ENCODE results near the gene RYR1.

RYR1 gene

DNA sequence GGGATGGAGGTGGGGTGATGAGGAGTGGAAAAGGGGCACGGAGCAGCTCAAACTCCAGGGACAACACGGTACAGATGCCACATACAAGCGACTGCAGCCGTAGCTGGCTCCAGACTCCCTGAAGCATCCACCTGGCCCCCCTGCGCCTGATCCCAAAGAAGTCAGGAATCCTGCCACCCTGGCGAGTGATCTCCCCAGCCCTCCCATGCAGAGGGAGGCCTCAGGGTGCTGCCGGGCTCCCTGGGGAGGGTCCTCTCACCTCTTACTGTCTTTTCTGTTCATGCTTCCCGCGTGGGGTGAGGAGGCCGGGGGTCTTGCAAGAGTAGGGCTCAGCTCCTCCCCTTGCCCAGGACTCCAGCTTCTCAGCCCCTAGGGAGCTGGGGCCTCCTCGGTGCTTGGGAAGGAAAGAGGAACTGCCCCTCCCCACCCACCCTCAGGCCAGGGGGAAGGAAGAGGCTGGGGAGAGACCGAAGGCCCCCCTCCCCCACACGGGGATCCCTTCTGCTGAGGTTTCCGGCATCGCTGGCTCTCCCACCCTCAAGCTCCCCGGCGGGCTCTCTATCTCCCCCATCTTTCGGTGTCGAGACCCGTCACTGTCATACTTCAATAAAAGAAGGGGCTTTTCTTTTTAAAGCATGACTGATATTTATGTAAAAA lies 7.6 kb upstream of the RYR1 start, which contains the start of gene RASGRP4:
Gene RASGRP4, minus strand, starts transcription at position 410 of the 657 bp plus-strand sequence. Its CDS starts 128 bp downstream, at position 282.
- peak in 2 of 3 donors; percentile 29 to 41 for DNase-seq (ENCODE audit: low read depth in 3 of 3)

DNA sequence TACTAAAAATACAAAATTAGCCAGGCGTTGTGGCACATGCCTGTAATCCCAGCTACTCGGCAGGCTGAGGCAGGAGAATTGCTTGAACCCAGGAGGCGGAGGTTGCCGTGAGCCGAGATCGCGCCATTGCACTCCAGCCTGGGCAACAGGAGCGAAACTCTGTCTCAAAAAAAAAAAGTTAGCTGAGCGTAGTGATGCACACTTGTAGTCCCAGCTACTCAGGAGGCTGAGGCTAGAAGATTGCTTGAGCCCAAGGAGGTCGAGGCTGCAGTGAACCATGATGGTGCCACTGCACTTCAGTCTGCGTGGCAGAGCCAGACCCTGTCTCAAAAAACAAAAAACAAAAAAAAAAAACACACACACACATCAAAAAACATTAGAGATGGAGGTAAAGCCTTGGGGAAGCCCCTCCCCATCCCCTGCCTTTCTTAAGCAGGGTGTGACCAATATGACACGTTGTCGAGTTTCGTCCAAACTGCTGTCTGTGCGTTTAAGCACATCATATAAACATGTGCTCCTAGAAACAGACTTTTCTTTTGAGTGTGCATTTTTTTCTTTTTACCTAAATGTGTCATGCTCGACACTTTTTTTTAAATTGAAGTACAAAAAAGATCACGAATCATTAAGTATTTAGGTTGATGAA lies 6.3 kb upstream of the RYR1 start:
- peak in 2 of 3 donors; percentile 45 to 57 for DNase-seq (ENCODE audit: low read depth in 3 of 3)

DNA sequence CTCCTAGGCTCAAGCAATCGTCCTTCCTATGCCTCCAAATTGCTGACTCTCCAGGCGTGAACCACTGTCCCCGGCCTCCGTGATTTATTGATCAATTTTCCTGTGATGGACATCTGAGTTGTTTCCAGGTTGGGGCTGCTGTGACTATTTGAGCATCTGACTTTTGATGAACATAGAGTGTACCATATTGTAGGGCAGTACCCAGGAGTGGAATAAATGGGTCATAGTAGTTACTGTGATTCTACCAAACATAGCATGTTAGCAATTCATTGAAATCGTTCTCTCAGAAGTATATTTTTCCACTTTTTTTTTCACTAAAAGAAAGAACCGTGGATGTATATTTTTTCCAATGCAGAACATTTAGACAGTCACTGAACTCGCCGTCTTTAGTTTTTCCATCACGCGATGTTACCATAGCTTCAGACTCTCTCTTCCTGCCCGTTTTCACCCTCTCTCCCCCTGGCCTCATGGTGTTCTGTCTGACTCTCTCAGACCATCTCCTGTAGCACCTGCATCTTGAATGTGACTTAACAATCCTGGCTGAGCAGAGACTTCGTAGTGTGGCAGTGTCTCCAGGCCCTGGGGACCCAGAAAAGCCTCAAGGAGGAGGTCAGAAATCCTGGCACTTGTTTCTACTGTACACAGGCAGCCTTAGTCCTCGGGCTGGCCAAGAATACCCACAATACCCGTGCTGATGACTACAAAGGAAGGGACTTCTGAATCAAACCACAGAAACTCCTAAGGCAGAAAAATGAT lies 4.3 kb upstream of the RYR1 start:
- peak in 2 of 3 donors; percentile 36 to 44 for DNase-seq (ENCODE audit: low read depth in 3 of 3)

DNA sequence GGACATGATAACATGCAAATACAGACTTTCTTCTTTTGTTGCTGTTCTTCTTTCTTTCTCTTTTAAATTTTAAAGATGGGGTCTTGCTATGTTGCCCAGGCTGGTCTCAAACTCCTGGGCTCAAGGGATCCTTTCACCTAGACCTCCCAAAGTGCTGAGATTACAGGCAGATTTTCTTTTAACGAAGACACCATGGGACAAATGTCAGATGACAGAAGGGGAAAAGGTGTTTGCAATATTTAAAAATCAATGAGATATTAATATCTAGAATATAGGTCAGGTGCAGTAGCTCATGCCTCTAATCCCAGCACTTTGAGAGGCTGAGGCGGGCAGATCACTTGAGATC lies 3.7 kb upstream of the RYR1 start:
- DNase-seq (ENCODE audit: low read depth in 3 of 3): no peak

DNA sequence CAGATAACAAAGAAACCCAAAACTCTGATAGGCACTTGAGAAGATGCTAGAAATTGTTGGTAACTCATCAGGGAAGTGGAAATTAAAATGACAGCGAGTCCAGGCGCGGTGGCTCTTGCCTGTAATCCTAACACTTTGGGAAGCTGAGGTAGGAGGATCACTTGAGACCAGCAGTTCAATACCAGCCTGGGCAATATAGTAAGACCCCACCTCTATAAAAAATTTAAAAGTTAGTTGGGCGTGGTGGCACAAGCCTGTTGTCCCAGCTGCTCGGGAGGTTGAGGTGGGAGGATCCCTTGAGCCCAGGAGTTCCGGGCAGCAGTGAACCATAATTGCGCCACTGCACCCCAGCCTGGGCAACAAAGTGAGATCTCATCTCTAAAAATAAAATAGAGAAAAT lies 2.6 kb upstream of the RYR1 start:
- no peak for DNase-seq (ENCODE audit: low read depth in 3 of 3)

DNA sequence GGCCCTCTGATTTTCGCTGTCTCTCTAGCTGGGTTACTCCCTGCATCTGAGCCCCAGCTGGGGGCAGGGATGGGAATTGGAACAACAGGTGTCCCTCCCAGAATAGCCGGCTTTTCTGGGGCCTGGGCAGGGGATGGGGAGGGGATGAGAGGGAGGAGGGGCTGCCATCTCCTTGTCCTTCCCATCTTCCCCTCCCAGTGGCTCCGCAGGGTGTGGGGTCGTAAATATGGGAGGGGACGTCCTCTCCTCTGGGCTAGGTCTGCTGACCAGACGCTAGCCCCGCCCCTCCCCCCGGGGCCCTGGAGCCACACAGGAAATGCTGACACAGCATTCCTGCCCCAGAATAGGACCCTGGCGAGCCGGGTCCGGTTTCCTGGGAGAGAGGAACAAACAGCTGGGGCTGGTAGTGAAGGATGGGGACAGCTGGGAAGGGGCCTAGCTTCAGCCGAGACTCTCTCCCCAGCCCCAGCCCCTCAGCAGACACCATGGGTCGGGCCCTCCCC lies 1.1 kb downstream of the RYR1 start:
- DNase-seq (ENCODE audit: low read depth in 3 of 3): no peak

DNA sequence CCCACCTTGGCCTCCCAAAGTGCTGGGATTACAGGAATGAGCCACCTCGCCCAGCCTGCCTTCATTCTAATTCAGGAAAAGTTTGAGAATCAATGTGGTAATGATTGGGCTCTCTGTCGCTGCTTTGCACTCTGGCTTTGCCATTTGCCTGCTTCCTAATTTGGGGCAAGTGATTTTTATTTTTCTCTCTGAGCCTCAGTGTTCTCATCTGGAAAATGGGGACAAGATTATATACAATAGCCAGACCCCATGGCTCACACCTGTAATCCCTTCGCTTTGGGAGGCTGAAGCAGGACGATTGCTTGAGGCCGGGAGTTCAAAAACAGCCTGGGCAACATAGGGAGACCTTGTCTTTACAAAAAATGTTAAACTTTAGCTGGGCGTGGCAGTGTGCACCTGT lies 3.8 kb downstream of the RYR1 start:
- no peak for DNase-seq (ENCODE audit: low read depth in 3 of 3)

DNA sequence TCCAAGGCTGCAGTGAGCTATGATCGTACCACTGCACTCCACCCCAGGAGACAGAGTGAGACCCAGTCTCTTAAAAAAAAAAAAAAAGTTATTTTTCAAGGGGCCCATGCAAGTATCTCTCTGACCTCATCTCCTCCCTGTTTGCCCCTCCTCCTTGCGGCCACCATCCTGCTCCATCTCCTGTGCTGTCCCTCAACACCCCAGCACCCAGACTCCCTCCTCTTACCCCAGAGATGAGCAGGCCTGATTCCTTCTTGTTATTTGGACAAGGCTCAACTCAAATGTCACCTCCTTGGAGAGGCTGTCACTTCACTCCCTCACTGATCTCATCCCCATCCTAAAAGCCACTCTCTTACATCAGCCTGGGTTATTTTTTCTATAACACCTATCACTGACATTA lies 4.4 kb downstream of the RYR1 start:
- DNase-seq (ENCODE audit: low read depth in 3 of 3): no peak

DNA sequence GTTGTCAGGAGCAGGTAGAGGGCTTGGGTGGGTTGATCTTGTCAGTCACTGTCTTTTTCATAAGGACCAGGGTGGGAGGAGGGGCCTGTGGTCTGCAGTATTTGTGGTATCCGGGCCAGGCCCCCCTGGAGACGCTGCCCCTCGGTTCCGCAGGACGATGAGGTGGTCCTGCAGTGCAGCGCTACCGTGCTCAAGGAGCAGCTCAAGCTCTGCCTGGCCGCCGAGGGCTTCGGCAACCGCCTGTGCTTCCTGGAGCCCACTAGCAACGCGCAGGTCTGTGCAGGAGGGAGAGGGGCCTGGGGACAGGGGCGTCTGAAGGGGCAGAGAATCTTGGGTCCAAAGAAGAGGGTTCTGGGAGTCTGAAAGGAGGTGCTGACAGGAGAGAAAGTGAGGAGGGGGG lies 7.1 kb downstream of the RYR1 start:
- DNase-seq (ENCODE audit: low read depth in 3 of 3): no peak

DNA sequence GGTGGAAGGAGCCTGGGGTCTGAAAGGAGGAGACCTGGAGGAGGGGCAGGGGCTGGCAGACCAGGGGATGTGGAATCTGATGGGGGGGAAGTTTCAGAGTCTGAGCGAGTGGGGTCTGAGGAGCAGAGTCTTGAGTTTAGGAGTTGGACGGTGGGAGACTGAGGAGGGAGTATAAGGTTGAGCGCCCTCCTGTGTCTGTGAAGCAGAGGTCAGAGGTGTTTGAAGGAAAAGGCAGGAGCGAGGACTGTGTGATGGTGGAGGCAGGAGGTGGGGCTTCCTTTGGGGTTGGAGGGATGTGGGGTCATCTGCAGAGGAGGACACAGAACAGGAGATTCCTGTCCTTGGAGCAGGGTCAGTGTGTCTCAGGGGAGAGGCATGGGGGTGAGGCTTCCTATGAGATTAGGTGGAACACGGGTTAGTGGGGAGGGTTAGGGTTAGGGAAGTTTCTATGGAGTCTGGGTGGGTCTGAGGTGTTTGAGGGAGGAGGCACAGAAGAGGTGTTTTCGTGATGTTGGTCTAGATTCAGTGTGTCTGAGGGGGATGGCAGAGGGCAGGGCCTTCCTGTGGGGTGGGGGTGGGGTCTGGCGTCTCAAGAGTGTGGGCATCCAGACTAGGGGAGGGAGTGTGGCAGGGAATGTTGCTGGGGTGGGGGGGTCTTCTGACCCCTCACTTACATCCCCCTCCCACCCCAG lies 8.3 kb downstream of the RYR1 start:
- DNase-seq (ENCODE audit: low read depth in 3 of 3): no peak

DNA sequence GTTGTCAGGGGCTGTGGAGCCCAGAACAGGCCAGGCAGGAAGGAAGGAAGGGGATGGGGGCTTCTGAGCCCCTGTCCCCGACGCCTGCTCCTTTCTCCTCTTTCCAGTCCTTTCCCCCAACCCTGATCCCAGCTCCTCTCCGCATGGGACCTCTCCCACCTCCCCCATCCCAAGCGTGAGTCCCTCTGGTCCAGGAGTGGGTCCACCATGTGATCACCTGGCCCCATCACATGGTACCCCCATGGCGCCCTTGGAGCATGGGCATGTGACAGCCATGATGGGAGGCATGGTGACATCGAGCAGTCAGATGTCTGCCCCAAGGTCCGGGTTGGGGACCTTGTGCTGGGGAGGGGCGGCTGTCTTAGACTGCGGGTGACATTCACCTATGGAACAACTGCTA lies 9.2 kb downstream of the RYR1 start:
- no peak for DNase-seq (ENCODE audit: low read depth in 3 of 3)

DNA sequence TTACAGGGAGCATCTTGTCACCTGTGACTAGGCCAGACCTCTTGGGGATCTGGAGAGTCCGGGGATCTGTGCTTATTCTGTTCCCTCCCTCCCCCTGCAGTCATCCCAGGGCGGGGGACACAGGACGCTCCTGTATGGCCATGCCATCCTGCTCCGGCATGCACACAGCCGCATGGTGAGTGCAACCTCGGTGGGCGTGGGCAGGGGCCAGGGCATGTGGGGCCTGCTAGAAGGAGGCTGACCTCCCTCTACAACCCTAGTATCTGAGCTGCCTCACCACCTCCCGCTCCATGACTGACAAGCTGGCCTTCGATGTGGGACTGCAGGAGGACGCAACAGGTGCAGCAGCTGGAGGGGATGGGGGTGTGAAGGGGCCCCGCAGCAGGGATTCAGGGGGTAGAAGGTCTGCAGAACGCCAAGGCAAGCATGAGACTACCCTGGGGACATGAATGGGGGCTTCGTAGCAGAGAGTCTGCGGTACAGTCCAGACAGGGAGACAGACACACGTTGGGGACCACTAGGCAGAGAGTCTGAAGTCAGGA lies 10.0 kb downstream of the RYR1 start:
- no peak for DNase-seq (ENCODE audit: low read depth in 3 of 3)

DNA sequence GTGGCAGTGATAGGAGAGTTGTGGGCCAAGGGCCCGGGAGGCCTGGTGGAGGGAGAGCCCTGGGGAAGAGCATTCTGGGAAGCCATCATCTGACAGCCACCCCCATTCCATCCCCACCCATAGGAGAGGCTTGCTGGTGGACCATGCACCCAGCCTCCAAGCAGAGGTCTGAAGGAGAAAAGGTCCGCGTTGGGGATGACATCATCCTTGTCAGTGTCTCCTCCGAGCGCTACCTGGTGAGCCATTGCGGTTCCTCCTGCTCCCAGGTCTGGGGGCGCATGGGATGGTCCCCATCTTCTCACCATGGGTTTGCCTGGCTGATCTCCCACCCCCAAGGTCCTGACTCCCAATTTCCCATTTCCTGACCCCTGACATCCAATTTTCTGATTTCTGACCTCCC lies 10.5 kb downstream of the RYR1 start:
- DNase-seq (ENCODE audit: low read depth in 3 of 3): no peak

DNA sequence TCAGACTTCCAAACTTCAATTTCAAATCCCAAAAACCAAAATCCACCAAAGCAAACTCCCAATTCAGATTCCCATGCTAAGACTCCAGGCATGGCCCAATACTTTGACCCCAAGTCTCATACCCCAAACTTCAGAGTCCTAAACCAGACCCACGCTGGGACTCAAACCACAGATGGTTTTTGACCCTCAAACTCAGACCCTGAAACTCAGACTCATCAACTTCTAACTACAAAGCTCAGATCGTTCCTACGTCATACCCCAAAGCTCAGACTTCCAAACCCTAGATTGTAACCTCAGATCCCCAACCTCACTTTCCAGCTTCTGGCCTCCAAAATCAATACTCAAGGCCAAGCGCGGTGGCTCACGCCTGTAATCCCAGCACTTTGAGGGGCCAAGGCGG lies 11.9 kb downstream of the RYR1 start:
- DNase-seq (ENCODE audit: low read depth in 3 of 3): no peak

DNA sequence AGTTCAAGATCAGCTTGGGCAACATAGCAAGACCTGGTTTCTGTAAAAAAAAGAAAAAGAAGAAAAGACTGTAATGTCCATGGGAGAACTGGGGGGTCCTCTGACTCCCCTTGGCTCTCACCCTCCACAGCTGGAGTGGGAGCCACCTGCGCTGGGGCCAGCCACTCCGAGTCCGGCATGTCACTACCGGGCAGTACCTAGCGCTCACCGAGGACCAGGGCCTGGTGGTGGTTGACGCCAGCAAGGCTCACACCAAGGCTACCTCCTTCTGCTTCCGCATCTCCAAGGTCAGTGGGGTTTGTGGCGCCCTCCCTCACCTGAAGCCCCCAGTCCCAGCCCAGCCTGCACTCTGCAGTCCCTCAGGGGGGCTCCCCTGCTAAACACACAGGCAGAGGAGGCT lies 14.7 kb downstream of the RYR1 start:
- no peak for DNase-seq (ENCODE audit: low read depth in 3 of 3)

DNA sequence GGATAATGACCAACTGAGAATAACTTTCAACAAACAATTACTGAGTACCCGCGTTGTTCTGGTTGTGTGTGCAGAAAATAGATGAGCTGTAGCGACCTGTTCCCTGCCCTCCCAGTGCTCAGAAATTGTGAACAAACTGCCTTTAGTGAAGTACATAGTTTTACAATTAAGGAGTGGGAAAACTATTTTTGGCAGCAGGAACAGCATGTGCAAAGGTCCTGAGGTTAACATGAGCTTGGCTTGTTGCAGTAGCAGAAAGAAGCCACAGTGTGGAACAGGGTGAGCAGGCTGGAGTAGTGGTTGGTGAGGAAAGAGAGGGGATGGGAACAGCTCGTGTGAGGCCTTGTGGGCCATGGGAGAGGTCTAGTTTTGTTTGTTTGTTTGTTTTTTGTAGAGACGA lies 16.0 kb downstream of the RYR1 start:
- no peak for DNase-seq (ENCODE audit: low read depth in 3 of 3)

DNA sequence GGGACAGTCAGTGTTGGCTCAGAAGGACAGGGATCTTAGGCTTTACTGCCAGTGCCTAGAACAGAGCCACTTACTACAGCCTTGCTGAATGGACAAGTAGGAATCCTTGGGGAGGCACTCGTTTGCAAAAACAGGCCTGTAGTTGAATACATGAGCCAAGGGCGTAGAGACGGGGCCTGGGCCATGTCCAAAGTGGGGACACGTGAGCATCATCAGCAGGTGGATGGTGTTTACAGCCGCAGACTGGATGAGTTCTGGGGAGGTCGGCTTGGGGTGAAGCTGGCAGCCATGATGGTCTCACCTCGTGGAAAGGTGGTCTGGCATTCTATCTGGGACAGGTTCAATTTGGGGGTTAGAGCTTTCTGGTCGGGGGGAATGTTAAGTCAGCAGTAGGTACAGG lies 17.5 kb downstream of the RYR1 start:
- DNase-seq (ENCODE audit: low read depth in 3 of 3): no peak

DNA sequence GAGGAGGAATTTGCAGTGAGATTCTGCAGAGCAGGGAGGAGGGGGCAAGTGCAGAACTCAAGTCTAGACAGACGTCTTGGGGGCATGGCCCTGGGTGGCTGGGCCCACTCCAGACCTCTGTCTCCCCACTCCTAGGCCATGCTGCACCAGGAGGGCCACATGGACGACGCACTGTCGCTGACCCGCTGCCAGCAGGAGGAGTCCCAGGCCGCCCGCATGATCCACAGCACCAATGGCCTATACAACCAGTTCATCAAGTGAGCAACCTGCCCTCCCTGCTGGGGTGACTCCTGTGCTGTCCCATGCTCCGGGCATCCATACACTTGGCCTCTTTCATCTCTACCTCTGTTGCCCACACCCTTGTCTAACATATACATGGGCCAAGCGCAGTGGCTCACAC lies 18.1 kb downstream of the RYR1 start:
- DNase-seq (ENCODE audit: low read depth in 3 of 3): no peak

DNA sequence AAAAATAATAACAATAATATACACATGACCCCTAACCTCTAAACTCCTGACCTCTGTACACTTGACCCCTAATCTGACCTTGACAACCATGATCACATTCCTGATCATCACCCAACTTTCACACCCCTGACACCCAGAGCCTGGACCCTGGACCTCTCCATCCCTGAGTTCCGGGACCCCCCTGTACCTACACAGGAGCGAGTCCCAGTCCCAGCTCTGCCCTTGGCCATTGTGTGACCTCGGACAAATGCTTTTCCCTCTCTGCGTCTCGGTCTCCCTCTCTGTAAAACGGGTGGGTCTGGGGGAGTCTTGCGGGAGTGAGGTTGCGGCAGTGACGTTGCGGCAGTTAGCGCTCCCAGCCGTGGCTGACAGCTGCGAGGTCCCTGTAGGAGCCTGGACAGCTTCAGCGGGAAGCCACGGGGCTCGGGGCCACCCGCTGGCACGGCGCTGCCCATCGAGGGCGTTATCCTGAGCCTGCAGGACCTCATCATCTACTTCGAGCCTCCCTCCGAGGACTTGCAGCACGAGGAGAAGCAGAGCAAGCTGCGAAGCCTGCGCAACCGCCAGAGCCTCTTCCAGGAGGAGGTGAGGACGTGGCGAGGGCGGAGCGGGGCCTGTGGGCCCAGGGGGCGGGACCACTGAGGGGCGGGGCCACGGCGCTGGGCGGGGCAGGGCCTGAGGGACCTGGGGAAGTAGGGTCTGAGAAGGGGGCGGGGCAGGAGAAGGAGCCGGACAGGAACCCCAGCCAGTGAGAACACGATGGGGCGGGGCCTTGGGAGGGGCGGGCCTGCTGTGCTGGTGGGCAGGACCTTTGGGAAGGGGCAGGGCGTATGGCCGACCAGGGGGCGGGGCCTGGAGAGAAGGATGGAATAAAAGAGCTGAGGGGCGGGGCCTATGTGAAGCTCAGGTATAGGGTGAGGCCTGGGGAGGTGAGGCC lies 19.2 kb downstream of the RYR1 start:
- peak in 2 of 3 donors; percentile 13 to 18 for DNase-seq (ENCODE audit: low read depth in 3 of 3)

DNA sequence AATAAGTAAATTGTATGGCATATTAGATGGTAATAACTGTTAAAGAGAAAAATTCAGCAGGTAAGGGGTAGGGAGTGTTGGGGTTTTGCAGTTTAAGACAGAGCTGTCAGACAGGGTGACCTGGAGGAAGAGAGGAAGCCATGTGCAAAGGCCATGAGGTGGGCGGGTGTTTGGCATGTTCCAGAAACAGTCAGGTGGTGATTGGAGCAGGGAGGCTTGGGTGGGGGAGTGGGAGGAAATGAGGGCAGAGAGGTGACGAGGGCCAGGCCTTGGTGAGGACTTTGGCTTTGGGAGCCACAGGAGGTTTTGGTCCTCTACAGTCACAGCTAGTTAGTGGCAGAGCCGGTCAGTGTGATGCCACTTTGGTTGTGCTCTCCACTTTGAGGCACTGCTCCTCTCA lies 20.1 kb downstream of the RYR1 start:
- DNase-seq (ENCODE audit: low read depth in 3 of 3): no peak

DNA sequence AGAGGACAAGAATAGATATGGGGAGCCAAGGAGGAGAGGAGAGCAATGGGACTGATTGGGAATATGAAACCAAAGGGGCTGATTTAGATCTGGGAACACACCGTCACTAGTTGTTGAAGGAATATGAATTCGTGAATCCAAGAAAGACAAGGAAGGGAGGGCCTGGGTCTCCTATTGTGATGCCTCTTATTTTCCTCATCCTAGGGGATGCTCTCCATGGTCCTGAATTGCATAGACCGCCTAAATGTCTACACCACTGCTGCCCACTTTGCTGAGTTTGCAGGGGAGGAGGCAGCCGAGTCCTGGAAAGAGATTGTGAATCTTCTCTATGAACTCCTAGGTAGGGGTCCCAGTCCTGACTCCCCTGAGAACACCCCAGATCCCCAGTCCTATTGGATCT lies 21.5 kb downstream of the RYR1 start:
- no peak for DNase-seq (ENCODE audit: low read depth in 3 of 3)

Measured in stimulated activated CD4-positive, alpha-beta T cell treated with anti-CD3 and anti-CD28 coated beads, TNF-alpha, amount 100 ng/mL, for 48 hours (primary cell).